Measurements from ENCODE around the gene RASAL2. TPM values are rescaled to one million over a fixed set of nuclear protein-coding genes. Genes with fewer than 3 reads are reported as not detected.

The RASAL2 gene
- polyA plus RNA-seq, 2 of the 4 experiments (the other 2 are of a cell fraction): 7.1 to 17.6 TPM

DNA sequence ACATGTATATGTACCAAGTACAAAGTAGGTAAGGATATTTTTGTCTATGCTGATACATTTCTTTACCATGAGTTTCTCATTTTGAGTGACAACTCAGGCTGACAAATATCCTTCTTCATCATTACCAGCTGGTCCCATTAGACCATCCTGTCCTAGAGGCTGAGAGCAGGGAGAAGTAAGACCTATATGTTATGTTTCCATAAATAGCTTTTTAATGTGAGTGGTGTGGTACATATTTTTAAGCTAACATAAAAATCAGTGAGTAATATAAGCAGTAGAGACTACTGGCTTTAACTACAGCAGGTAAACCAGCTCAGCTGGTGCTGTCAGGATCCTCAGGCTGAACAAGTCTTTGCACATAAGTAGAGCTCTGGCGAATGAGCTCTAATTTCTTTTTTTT is 340.5 kb downstream of the RASAL2 start (continued):
- TF ChIP-seq, protein P1, sequence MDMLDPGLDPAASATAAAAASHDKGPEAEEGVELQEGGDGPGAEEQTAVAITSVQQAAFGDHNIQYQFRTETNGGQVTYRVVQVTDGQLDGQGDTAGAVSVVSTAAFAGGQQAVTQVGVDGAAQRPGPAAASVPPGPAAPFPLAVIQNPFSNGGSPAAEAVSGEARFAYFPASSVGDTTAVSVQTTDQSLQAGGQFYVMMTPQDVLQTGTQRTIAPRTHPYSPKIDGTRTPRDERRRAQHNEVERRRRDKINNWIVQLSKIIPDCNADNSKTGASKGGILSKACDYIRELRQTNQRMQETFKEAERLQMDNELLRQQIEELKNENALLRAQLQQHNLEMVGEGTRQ (IDR thresholded peaks at IDR 0.05): no peak
- TF ChIP-seq RARB (CRISPR knock-in tag; IDR thresholded peaks at IDR 0.05) (no peak), CEBPB (IDR thresholded peaks at IDR 0.05) (no peak), KDM1A (IDR thresholded peaks at IDR 0.05; ENCODE audit: low read depth) (no peak)

DNA sequence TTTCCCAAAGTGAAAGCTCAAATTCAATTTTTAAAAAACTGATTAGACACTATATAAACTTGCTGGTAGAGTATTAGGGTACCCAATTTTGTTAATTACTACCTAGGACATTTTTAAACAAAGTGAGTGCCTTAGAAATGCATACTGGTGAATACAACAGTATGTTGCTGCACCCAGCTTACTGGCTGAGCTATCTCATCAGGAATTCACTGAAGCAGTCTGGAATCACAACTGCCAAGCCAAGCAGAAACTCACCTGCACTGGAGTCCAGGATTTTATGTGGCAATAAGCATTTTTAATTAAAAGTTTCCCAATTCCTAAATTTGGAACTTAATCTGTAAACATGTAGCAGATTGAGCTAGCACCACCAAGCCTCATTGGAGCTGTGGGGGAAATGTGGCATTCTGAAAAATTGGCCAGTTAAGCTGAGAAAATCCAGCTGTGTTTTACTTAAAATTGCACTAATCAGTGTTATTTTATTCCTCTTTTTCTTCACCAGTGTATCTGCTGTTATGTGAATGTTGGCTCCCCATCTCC is 341.1 kb downstream of the RASAL2 start:
- no peaks in the 10 kb centered on the region for H3K4me1 ChIP-seq
- H3K4me3 ChIP-seq: no peak overlapping the region
- ATAC-seq (no peak), FAIRE-seq (no peak), DNase-seq (ENCODE audit: low read depth in 1 of 2, low spot score in 1 of 2) (no peak)
- CTCF ChIA-PET: interaction anchor here (1.1 kb wide), 1 partner anchor 9 kb away, joined by 4 read pairs; no protein-coding TSS in a partner anchor
- POLR2A ChIA-PET: no interaction called here
- TF ChIP-seq HOXA7 (CRISPR knock-in tag; IDR thresholded peaks at IDR 0.05) (no peak), KDM5A (IDR thresholded peaks at IDR 0.05) (no peak), NR3C1 (IDR thresholded peaks at IDR 0.05) (no peak), EHF (CRISPR knock-in tag; IDR thresholded peaks at IDR 0.05) (no peak), POLR2A (IDR thresholded peaks at IDR 0.05; ENCODE audit: low read length) (no peak), POLR2AphosphoS2 (conservative IDR thresholded peaks at IDR 0.05; ENCODE audit: low read length) (no peak), PHF8 (IDR thresholded peaks at IDR 0.05; ENCODE audit: borderline replicate concordance, low read depth) (no peak), GATA3 (IDR thresholded peaks at IDR 0.05; ENCODE audit: borderline replicate concordance) (no peak), RARB (CRISPR knock-in tag; IDR thresholded peaks at IDR 0.05) (no peak), TFCP2L1 (CRISPR knock-in tag; IDR thresholded peaks at IDR 0.05) (no peak), SMC3 (IDR thresholded peaks at IDR 0.05) (no peak), RCOR1 (IDR thresholded peaks at IDR 0.05; ENCODE audit: low read depth, low read length) (no peak)
- TF ChIP-seq, protein P2, sequence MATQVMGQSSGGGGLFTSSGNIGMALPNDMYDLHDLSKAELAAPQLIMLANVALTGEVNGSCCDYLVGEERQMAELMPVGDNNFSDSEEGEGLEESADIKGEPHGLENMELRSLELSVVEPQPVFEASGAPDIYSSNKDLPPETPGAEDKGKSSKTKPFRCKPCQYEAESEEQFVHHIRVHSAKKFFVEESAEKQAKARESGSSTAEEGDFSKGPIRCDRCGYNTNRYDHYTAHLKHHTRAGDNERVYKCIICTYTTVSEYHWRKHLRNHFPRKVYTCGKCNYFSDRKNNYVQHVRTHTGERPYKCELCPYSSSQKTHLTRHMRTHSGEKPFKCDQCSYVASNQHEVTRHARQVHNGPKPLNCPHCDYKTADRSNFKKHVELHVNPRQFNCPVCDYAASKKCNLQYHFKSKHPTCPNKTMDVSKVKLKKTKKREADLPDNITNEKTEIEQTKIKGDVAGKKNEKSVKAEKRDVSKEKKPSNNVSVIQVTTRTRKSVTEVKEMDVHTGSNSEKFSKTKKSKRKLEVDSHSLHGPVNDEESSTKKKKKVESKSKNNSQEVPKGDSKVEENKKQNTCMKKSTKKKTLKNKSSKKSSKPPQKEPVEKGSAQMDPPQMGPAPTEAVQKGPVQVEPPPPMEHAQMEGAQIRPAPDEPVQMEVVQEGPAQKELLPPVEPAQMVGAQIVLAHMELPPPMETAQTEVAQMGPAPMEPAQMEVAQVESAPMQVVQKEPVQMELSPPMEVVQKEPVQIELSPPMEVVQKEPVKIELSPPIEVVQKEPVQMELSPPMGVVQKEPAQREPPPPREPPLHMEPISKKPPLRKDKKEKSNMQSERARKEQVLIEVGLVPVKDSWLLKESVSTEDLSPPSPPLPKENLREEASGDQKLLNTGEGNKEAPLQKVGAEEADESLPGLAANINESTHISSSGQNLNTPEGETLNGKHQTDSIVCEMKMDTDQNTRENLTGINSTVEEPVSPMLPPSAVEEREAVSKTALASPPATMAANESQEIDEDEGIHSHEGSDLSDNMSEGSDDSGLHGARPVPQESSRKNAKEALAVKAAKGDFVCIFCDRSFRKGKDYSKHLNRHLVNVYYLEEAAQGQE (IDR thresholded peaks at IDR 0.05): no peak
- TF ChIP-seq, protein P1 (IDR thresholded peaks at IDR 0.05): no peak
- TF ChIP-seq, protein P3, sequence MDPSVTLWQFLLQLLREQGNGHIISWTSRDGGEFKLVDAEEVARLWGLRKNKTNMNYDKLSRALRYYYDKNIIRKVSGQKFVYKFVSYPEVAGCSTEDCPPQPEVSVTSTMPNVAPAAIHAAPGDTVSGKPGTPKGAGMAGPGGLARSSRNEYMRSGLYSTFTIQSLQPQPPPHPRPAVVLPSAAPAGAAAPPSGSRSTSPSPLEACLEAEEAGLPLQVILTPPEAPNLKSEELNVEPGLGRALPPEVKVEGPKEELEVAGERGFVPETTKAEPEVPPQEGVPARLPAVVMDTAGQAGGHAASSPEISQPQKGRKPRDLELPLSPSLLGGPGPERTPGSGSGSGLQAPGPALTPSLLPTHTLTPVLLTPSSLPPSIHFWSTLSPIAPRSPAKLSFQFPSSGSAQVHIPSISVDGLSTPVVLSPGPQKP (IDR thresholded peaks at IDR 0.05; ENCODE audit: low read depth, low read length): no peak
- no peak overlapping the region for H3K27ac ChIP-seq
- H3K4me2 ChIP-seq: no peak overlapping the region
- H3K9me3 ChIP-seq: no peaks in the 10 kb centered on the region

DNA sequence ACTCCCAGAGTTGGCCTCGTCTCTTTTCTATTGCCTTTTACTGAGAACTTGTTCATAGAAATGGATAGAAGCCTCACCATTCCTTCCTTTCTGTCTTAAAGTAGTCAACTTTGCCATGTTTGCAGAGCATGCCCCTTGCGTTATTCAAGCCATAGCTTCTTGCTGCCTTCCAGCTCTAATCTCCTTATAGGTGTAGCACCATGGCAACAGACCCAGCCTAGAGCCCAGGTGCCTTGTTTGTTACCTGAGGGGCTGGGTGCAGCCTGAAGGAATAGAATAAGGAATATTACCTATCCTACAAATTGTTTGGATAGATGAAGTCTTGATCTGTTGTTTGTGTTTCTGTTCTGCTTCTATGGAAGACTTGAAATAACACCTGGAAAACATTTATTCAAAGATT is 343.0 kb downstream of the RASAL2 start:
- Histone ChIP-seq H3K4me1 (no peaks in the 10 kb centered on the region), H3K4me3 (no peak overlapping the region), H3K4me2 (no peak overlapping the region), H3K9me3 (no peaks in the 10 kb centered on the region), H3K27ac (no peak overlapping the region)
- WGBS (ENCODE audit: missing lambda C conversion rate): 85% methylated on average over 2 of the region's 2 CpGs
- ATAC-seq (no peak), FAIRE-seq (no peak), DNase-seq (ENCODE audit: low read depth in 1 of 2, low spot score in 1 of 2) (no peak)
- CTCF ChIA-PET: no interaction called here
- POLR2A ChIA-PET: no interaction called here
- TF ChIP-seq RNF2 (IDR thresholded peaks at IDR 0.05; ENCODE audit: borderline replicate concordance, low read depth): no peak
- TF ChIP-seq HOXB13 (CRISPR knock-in tag; IDR thresholded peaks at IDR 0.05; ENCODE audit: low read depth): no peak
- TF ChIP-seq, protein P4, sequence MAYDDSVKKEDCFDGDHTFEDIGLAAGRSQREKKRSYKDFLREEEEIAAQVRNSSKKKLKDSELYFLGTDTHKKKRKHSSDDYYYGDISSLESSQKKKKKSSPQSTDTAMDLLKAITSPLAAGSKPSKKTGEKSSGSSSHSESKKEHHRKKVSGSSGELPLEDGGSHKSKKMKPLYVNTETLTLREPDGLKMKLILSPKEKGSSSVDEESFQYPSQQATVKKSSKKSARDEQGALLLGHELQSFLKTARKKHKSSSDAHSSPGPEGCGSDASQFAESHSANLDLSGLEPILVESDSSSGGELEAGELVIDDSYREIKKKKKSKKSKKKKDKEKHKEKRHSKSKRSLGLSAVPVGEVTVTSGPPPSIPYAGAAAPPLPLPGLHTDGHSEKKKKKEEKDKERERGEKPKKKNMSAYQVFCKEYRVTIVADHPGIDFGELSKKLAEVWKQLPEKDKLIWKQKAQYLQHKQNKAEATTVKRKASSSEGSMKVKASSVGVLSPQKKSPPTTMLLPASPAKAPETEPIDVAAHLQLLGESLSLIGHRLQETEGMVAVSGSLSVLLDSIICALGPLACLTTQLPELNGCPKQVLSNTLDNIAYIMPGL (CRISPR knock-in tag; IDR thresholded peaks at IDR 0.05; ENCODE audit: borderline replicate concordance): no peak
- TF ChIP-seq, protein P5, sequence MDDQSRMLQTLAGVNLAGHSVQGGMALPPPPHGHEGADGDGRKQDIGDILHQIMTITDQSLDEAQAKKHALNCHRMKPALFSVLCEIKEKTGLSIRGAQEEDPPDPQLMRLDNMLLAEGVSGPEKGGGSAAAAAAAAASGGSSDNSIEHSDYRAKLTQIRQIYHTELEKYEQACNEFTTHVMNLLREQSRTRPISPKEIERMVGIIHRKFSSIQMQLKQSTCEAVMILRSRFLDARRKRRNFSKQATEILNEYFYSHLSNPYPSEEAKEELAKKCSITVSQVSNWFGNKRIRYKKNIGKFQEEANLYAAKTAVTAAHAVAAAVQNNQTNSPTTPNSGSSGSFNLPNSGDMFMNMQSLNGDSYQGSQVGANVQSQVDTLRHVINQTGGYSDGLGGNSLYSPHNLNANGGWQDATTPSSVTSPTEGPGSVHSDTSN (IDR thresholded peaks at IDR 0.05): no peak
- TF ChIP-seq RCOR1 (IDR thresholded peaks at IDR 0.05; ENCODE audit: low read depth, low read length): no peak
- no peak for TF ChIP-seq TFCP2L1 (CRISPR knock-in tag; IDR thresholded peaks at IDR 0.05)
- no peak for TF ChIP-seq POLR2AphosphoS2 (conservative IDR thresholded peaks at IDR 0.05; ENCODE audit: low read length)
- no peak for TF ChIP-seq ESRRA (IDR thresholded peaks at IDR 0.05; ENCODE audit: borderline replicate concordance, low read length)
- no peak for TF ChIP-seq MYC (IDR thresholded peaks at IDR 0.05; ENCODE audit: borderline replicate concordance, low read length)
- no peak for TF ChIP-seq FOXS1 (CRISPR knock-in tag; IDR thresholded peaks at IDR 0.05)
- TF ChIP-seq NR3C1 (IDR thresholded peaks at IDR 0.05): no peak
- no peak for TF ChIP-seq SREBF2 (IDR thresholded peaks at IDR 0.05)
- no peak for TF ChIP-seq HOXB5 (CRISPR knock-in tag; IDR thresholded peaks at IDR 0.05)
- TF ChIP-seq HOXA7 (CRISPR knock-in tag; IDR thresholded peaks at IDR 0.05): no peak
- TF ChIP-seq KDM1A (IDR thresholded peaks at IDR 0.05; ENCODE audit: low read depth): no peak

All from A549 (cell line).